HEK293 (cell line): Measurements from ENCODE around the gene PDSS2.
A peak's percentile ranks its signal among the peaks of the same experiment; 100 is the strongest.

Experiments used
- CTCF ChIA-PET: fragments of 350-600 bp; formaldehyde crosslinking; extraction: SDS; loops from one replicate; lab custom pipeline; 2021; ENCODE audit warnings: antibody characterized with exemption; lab: Yijun Ruan, JAX
- POLR2A ChIA-PET: fragments of 300-600 bp; formaldehyde crosslinking; extraction: SDS; loops from one replicate; lab custom pipeline; 2020; ENCODE audit warnings: antibody characterized with exemption, inconsistent platforms; lab: Yijun Ruan, JAX
- H3K27ac ChIP-seq: fragments of 200-500 bp; sonication (Bioruptor generic); 2 replicates; pipeline ENCODE4 v1.5.1; 2014; ENCODE audit warnings: low read depth, low read length, control low read depth, inconsistent platforms; ENCODE audit errors: extremely low read depth
- H3K36me3 ChIP-seq, 2 experiments: fragments of 200-500 bp in 1 of 2; sonication (Bioruptor generic) in 1 of 2; 1 replicate in 1 of 2; 2 replicates in 1 of 2; pipeline ENCODE4 v1.5.1; 2014 to 2017; ENCODE audit warnings: inconsistent platforms in 2 of 2, low read length in 2 of 2; ENCODE audit not compliant: control insufficient read depth in 2 of 2, insufficient read depth in 1 of 2
- H3K4me1 ChIP-seq: fragments of 200-500 bp; sonication (Bioruptor generic); 2 replicates; pipeline ENCODE4 v1.5.1; 2014; ENCODE audit warnings: mild to moderate bottlenecking, low read length, inconsistent platforms; ENCODE audit not compliant: control insufficient read depth, insufficient read depth
- H3K4me3 ChIP-seq: 2 replicates; pipeline ENCODE4 v1.5.1; 2011; ENCODE audit warnings: low read depth, mild to moderate bottlenecking, control low read depth, low read length, moderate library complexity
- H3K9me3 ChIP-seq: fragments of 200-500 bp; sonication (Bioruptor generic); 2 replicates; pipeline ENCODE4 v1.5.1; 2014; ENCODE audit warnings: low read depth, low read length, inconsistent platforms; ENCODE audit not compliant: control insufficient read depth, insufficient read depth
- BCL6B ChIP-seq: fragments of 450-650 bp; formaldehyde crosslinking; IDR thresholded peaks from 2 replicates; pipeline ENCODE4 v1.5.1; 2017; ENCODE audit warnings: missing biosample characterization, missing genetic modification characterization
- KLF8 ChIP-seq: fragments of 450-650 bp; formaldehyde crosslinking; IDR thresholded peaks from 2 replicates; pipeline ENCODE4 v1.5.1; 2016; ENCODE audit warnings: missing biosample characterization, missing genetic modification characterization
- PRDM6 ChIP-seq: fragments of 450-650 bp; formaldehyde crosslinking; IDR thresholded peaks from 2 replicates; pipeline ENCODE4 v1.5.1; 2017; ENCODE audit warnings: missing biosample characterization, missing genetic modification characterization
- TSHZ1 ChIP-seq: fragments of 450-650 bp; formaldehyde crosslinking; IDR thresholded peaks from 2 replicates; pipeline ENCODE4 v1.5.1; 2016; ENCODE audit warnings: missing biosample characterization, missing genetic modification characterization, borderline replicate concordance
- ZNF114 ChIP-seq: fragments of 450-650 bp; formaldehyde crosslinking; IDR thresholded peaks from 2 replicates; pipeline ENCODE4 v1.5.0; 2017; ENCODE audit warnings: missing biosample characterization, missing genetic modification characterization
- ZNF121 ChIP-seq: fragments of 450-650 bp; formaldehyde crosslinking; IDR thresholded peaks from 2 replicates; pipeline ENCODE4 v1.5.1; 2016; ENCODE audit warnings: missing biosample characterization, missing genetic modification characterization
- ZNF155 ChIP-seq: fragments of 450-650 bp; formaldehyde crosslinking; IDR thresholded peaks from 2 replicates; pipeline ENCODE4 v1.5.1; 2016; ENCODE audit warnings: missing biosample characterization, missing genetic modification characterization
- ZNF174 ChIP-seq: fragments of 450-650 bp; formaldehyde crosslinking; IDR thresholded peaks from 2 replicates; pipeline ENCODE4 v1.5.0; 2017; ENCODE audit warnings: missing biosample characterization, mild to moderate bottlenecking, missing genetic modification characterization
- ZNF48 ChIP-seq: fragments of 450-650 bp; formaldehyde crosslinking; IDR thresholded peaks from 2 replicates; pipeline ENCODE4 v1.5.1; 2016; ENCODE audit warnings: missing biosample characterization, missing genetic modification characterization
- ZNF792 ChIP-seq: fragments of 450-650 bp; formaldehyde crosslinking; IDR thresholded peaks from 2 replicates; pipeline ENCODE4 v1.5.1; 2016; ENCODE audit warnings: missing biosample characterization, missing genetic modification characterization
- ZNF830 ChIP-seq: fragments of 450-650 bp; IDR thresholded peaks from 2 replicates; pipeline ENCODE4 v1.5.0; 2018; ENCODE audit warnings: missing biosample characterization, missing genetic modification characterization, low read depth, mild to moderate bottlenecking, moderate library complexity
- ZXDB ChIP-seq: fragments of 450-650 bp; formaldehyde crosslinking; IDR thresholded peaks from 2 replicates; pipeline ENCODE4 v1.5.1; 2016; ENCODE audit warnings: missing biosample characterization, missing genetic modification characterization
- TF ChIP-seq, protein P1 (sequence below): fragments of 450-650 bp; formaldehyde crosslinking; IDR thresholded peaks from 2 replicates; pipeline ENCODE4 v1.5.1; 2016; ENCODE audit warnings: missing biosample characterization, missing genetic modification characterization, low read depth

The PDSS2 gene

DNA sequence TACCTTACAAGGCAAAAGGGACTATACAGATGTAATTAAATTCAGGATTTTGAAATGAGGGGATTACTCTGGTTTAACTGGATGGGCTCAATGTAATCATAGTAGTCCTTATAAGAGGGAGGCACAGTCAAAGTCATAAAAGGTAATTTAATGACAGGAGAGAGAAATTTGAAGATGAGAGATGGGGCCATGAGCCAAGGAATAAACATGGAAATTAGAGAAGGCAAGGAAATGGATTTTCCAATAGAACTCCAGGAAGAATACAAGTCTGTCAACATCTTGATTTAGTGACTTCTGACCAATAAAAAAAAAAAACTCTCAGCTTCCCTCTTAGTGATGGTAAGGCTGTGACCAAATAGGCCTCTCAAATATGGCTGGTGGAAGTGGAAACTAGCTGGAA is 242.1 kb downstream of the PDSS2 start (continued):
- peak; percentile 58; the same call in 1 of the 2 replicates for TF ChIP-seq TSHZ1 (tag by site-specific recombination)

DNA sequence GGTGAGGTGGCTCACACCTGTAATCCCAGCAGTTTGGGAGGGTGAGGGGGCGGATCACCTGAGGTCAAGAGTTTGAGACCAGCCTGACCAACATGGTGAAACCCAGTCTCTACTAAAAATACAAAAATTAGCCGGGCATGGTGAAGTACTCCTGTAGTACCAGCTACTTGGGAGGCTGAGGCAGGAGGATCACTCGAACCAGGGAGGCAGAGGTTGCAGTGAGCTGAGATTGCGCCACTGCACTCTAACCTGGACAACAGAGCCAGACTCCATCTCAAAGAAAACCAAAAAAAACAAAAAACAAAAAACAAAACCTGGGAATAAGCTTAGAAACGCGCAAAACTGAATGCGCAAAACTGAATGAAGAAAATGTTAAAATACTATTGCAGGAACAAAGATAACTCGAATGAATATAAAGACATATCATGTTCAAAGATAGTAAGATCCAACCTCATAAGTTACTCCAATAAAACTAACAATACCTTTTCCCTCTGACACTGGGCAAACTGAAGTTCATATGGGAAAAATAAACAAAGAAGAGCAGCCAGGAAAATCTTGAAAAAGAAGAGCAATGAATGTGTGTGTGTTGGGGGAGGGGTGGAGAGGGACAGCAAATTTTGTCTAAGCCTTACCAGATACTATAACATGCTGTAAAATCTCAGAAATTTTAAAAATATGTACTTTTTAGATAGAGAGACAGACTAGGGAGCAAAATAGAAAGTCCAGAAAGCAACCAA is 243.0 kb downstream of the PDSS2 start:
- H3K9me3 ChIP-seq: no peaks in the 10 kb centered on the region
- POLR2A ChIA-PET: interaction anchor here (0.6 kb wide), 1 partner anchor 501 kb away, joined by 3 read pairs; no protein-coding TSS in a partner anchor
- H3K4me1 ChIP-seq: peaks cover 11% of the 10 kb centered on the region; the same call in 1 of the 2 replicates
- no peaks in the 10 kb centered on the region for H3K36me3 ChIP-seq
- H3K4me3 ChIP-seq: no peak overlapping the region
- no peak overlapping the region for H3K27ac ChIP-seq
- TF ChIP-seq ZNF830: no peak
- TF ChIP-seq PRDM6: peak; percentile 55
- no peak for TF ChIP-seq ZNF155 (tag by site-specific recombination)
- peak; percentile 64; the same call in 1 of the 2 replicates for TF ChIP-seq ZNF121 (tag by site-specific recombination)
- CTCF ChIA-PET: interaction anchor here (0.6 to 1.5 kb wide), 2 partner anchors 23 to 221 kb away, joined by 3 read pairs; no protein-coding TSS in a partner anchor

DNA sequence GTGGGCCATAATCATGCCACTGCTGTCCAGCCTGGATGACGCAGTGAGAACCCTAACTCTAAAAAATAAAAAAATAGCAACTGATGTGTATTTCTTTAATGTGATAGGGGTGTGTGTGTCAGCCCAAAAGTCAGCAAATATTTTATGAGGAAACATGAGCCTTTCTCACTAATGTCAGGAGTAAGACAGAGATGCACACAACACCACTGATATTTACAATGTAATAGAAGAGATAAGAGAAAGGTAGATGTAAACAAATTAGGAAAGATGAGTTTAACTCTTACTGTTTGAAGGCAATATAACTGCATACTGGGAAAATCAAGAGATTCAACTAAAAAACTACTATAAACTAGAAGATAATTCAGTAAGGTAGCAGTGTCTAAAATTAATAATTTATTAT is 244.0 kb downstream of the PDSS2 start:
- Histone ChIP-seq H3K27ac (no peak overlapping the region), H3K4me3 (no peak overlapping the region), H3K4me1 (peaks cover 11% of the 10 kb centered on the region; the same call in 1 of the 2 replicates), H3K9me3 (no peaks in the 10 kb centered on the region), H3K36me3 (no peaks in the 10 kb centered on the region)
- POLR2A ChIA-PET: no interaction called here
- TF ChIP-seq ZNF792 (tag by site-specific recombination): no peak
- no peak for TF ChIP-seq ZNF174 (tag by site-specific recombination)
- TF ChIP-seq ZXDB: 0 out of 2 replicates have a peak, but pooled peaks have one; percentile 18
- no peak for TF ChIP-seq BCL6B (tag by site-specific recombination)
- TF ChIP-seq, protein P1, sequence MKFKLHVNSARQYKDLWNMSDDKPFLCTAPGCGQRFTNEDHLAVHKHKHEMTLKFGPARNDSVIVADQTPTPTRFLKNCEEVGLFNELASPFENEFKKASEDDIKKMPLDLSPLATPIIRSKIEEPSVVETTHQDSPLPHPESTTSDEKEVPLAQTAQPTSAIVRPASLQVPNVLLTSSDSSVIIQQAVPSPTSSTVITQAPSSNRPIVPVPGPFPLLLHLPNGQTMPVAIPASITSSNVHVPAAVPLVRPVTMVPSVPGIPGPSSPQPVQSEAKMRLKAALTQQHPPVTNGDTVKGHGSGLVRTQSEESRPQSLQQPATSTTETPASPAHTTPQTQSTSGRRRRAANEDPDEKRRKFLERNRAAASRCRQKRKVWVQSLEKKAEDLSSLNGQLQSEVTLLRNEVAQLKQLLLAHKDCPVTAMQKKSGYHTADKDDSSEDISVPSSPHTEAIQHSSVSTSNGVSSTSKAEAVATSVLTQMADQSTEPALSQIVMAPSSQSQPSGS (tag by site-specific recombination): no peak
- no peak for TF ChIP-seq ZNF114 (tag by site-specific recombination)
- TF ChIP-seq PRDM6: peak; percentile 64
- no peak for TF ChIP-seq ZNF48
- 0 out of 2 replicates have a peak, but pooled peaks have one; percentile 19 for TF ChIP-seq KLF8
- CTCF ChIA-PET: interaction anchor here (1.5 kb wide), 1 partner anchor 22 kb away, joined by 3 read pairs; no protein-coding TSS in a partner anchor
